ENCODE measurements around the gene PSAT1.

GRCh38 chr9:78278177-78278777, 18.6 kb upstream of the PSAT1 start:
- no peak for TF ChIP-seq GATA2 (IDR thresholded peaks at IDR 0.05; ENCODE audit: low read depth, low read length)
- no peak for TF ChIP-seq GATA3 (IDR thresholded peaks at IDR 0.05; ENCODE audit: low read depth, low read length)
